HPDE6-E6E7 (cell line): ENCODE results near the gene DYRK1A.
"Not testable (repeated sequence)": the region's sequence is repeated elsewhere in the genome, so short reads cannot be mapped to it uniquely, and the experiment has no call there.

Experiments used
- DNase-seq: peaks from one replicate; pipeline ENCODE4 v3.0.0; 2011; ENCODE audit warnings: missing footprints; ENCODE audit errors: extremely low spot score

The DYRK1A gene

DNA sequence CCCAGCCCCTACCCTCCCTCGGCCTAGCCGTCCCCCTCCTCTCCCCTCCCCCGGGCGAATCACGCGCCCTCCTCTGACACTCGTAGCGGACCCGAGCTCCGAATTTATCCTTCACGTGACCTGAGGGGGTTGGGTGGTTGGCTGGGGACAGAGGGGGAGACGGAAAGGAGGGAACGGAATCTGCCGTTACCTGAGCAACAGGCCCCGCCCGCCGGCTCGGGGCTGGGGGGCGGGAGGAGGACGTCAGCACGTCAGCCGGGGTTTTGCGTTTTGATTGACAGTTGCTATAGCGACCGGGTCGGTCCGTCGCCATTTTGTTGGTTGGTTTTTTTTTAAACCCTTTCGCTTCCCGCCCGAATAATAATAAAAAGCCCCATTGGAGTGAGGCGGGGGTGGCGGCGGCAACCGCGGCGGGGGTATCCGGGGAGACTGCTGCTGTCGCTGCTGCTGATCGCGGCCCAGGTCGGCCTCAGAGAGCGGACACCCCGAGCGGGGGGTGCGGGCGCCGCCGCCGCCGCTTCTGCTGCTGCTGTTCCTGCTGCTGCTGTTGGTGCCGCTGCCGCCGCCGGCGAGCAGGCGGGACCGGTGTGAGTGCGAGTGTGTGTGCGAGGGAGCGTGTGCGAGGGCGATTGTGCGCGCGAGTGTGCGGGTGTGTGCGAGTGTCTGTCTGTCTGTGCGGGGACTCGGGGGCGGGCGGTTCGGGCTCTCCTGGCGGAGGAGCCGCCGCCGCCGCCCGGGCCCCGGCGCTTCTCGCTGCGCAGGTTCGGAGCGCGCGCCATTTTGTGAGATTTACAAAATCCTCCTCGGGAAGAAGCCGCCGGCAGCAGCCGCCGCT is at the start of gene DYRK1A:
Gene DYRK1A, plus strand, starts transcription at position 292 of the 835 bp plus-strand sequence. CDS start 53,602 bp downstream, outside the sequence.
- DNase-seq = peak; percentile 93

DNA sequence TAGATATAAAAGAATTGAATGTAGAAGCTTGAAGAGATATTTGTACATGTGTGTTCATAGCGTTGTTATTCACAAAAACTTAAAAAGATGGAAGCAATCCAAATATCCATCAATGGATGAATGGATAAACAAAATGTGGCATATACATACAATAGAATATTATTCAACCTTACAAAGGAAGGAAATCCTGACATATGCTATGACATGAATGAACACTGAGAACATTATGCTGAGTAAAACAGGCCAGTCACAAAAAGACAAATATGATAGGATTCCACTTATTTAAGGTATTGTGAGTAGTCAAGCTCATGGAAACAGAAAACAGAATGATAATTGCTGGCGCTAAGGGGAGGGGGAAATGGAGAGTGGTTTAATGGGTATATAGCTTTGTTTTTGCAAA is 47.0 kb upstream of the DYRK1A start:
- DNase-seq = no peak

DNA sequence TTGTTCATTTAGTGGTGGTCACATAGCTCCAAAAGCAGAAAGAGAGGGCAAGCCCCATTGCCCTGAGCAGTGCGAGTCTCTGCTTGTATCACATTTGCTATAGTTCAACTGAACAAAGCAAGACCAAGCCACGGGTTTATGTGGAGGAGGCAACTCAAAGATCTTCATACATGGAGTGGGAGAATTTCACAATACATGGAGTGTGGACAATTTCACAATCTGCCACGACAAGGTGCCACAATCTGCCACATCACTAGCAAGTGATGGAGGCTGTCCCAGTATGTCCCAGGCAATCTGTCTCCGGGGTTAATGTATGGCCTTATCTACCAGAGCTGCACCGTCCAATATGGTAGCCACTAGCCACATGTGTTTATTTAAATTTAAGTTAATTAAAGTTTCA is 44.5 kb upstream of the DYRK1A start:
- no peak for DNase-seq

DNA sequence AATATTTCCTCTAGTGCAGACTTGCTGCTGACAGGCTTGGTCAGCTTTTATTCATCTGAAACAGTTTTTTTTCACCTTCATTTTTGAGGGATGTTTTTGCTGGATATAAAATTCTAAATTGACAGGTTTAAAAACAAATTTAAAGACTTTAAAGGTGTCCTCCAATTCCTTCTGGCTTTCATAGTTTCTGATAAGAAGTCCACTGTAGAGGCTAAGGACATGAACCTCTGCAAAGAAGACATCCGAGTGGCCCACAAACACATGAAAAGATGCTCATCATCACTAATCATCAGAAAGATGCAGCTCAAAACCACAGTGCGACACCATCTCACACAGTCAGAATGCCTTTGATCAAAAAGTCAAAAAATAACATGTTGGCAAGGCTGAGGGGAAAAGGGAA is 42.0 kb upstream of the DYRK1A start:
- DNase-seq = no peak

DNA sequence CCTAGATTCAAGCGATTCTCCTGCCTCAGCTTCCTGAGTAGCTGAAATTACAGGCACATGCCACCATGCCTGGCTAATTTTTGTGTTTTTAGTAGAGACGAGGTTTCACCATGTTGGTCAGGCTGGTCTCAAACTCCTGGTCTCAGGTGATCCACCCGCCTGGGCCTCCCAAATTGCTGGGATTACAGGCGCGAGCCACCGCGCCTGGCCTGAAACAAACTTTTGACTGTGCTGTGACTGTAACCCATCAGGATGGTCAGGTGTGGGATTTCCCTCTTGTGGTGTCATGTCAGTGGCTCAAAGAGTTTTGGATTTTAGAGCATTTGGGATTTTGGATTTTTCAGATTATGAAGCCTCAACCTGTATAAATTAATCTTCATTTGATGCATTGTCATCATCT is 38.4 kb upstream of the DYRK1A start:
- not testable (repeated sequence) for DNase-seq

DNA sequence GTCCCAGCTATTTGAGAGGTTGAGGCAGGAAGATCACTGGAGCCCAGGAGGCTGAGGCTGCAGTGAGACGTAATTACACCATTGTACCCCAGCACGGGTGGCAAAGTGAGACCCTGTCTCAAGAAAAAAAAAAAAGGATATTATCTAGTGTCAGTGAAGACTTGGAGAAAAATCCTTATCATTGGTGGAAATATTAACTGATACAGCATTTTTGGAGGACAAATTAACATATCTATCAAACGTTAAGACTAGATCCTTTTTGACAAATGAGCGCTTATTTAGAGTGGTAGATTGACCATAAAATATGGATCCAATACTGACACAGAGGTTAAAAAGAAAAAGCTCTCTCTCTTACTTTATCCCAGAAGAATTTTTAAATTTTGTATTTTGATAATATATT is 35.2 kb upstream of the DYRK1A start:
- no peak for DNase-seq

DNA sequence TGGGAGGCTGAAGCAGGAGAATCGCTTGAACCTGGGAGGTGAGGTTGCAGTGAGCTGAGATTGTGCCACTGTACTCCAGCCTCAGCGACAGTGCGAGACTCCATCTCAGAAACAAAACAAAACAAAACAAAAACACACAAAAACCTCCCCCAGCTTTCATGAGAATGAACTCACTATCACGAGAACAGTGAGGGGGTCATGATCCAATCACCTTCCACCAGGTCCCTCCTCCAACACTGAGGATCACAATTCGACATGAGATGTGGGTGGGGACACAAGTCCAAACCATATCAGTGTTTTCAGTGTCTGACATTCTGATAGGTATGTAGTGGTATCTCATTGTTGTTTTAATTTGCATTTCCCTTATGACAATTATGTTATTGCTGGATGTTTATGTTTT is 31.5 kb upstream of the DYRK1A start:
- no peak for DNase-seq

DNA sequence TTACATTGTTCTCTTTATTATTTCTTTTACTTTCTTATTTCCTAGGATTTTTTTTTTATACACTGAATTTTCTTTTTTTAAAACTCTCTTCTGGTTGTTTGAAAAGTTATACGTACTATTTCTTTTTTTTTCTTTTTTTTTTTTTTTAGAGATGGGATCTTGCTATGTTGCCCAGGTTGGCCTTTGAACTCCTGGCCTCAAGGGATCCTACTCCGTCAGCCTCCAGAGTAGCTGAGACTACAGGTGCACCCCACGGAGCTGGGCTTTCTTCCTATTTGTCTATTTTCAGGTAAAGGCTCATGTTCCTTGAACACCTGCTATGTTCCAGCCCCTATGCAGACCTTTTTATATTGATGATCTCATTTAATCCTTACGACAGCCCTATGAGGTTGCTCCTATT is 29.4 kb upstream of the DYRK1A start:
- no peak for DNase-seq

DNA sequence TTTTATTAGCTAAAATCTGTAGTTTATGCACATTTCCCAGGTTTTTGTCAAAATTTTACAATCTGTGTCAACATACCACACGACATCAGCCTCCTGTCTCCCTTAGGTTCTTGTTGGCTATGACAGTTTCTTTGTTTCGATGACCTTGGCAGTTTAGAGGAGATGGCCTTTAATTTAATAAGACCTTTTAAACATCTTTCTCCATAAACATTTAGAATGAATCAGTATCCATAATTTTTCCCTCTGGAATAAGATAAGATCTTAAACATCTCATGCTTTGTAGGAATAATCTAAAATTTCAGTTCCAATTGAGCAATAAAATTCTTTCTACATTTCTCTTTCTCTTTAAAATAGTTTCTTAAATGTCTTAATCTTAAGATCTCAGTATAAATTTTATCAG is 28.7 kb upstream of the DYRK1A start:
- no peak for DNase-seq

DNA sequence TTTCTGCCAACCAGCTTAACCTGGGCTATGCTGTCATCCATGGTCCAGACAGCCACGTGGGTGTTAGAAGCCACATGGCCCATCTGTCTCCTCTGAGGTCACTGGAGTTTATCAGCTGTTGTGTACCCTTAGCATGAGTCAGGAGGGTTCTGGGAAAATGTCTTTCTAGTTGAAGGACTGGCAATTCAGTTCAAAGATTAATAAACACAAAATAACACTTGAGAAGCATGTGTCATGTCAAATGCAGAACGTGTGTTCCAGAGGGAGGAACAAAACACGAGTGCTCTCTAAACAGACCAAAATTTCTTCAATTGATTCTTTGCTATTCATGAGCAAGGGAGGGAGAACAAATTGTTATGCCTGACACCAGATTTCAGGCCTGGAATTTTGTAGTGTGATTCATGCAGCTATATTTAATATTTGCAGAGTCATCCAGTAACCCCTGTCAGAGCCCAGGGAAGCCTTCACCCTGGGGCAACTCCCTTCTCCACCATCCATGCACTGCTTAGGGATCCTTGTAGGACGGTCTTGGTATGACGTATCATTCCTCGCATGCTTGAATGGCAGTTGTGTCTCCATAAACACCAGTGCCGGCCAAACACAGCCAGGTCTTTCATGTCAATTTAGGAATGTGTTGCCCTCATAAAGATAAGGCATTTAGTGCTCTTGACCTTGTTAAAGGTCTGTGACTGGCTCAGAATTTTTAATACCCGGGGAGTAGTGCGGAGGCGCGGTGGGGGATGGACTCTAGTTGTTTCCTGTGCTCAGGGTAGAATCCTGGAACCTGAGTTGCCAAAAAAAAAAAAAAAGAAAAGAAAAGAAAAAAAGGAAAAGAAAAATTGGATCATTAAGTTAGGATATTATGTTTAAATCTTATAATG is 27.7 kb upstream of the DYRK1A start:
- peak; percentile 89 for DNase-seq

DNA sequence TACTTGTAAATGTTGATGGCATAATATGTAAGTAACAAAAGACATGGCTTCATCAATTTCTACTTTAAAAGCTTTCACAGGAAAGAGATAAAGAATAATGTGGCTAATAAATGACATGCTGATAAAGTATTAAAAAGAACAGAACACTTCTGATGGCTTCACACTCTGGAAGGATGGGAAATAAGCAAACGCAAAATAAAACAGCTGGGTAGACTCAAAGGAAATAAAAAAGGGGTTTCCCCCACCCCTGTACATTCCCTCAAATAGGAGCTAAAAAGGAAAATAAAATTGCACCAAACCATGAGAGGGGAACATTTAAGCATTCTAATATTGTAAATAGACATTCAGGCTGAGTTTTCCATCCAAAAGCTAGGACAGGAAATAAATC is 27.0 kb upstream of the DYRK1A start:
- no peak for DNase-seq

DNA sequence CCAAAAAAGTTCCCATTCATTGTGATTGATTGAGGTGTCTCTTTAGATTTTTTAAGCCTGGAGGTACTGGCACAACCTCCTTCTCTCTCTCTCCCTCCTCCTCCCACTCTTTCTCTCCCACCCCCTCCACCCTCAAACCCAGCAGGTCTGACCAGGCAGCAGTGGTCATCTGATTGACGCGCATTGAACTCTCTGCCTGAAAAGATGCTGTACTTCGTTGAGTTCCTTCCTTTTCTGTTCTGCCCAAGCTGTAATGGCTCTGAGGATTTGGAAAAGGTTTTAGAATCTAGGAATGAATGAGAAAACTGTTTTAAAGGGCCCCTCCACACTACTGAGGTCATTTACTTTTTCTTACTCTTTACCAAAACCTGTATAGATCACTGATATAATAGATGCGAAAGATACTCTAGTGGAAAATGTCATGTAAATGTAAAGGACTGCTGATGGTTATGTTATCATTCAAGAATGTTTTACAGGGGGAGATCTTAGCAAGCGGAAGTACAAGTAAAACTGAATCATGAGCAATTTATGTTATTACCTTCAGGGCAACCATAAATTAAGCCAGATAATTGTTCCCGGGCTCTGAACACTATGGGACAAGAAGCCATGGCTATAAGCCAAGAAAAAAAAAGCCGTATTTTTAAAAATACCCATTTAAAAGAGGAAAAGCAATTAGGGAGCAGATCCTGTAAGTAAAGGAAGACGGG is 25.2 kb upstream of the DYRK1A start:
- peak; percentile 19 for DNase-seq

DNA sequence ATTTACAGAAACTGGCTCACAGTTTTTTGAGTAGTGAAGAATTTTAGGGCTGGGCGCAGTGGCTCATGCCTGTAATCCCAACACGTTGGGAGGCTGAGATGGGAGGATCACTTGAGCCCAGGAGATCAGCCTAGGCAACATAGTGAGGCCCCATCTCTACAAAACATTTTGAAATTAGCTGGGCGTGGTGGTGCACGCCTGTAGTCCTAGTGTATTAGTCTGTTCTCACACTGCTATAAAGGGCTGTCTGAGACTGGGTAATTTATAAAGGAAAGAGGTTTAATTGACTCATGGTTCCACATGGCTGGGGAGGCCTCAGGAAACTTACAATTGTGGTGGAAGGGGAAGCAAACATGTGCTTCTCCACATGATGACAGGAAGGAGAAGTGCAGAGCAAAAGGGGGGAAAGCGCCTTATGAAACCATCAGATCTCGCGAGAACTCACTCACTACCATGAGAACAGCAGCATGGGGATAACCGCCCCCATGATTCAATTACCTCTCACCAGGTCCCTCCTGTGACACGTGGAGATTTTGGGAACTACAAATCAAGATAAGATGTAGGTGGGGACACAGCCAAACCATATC is 24.4 kb upstream of the DYRK1A start:
- DNase-seq = no peak

DNA sequence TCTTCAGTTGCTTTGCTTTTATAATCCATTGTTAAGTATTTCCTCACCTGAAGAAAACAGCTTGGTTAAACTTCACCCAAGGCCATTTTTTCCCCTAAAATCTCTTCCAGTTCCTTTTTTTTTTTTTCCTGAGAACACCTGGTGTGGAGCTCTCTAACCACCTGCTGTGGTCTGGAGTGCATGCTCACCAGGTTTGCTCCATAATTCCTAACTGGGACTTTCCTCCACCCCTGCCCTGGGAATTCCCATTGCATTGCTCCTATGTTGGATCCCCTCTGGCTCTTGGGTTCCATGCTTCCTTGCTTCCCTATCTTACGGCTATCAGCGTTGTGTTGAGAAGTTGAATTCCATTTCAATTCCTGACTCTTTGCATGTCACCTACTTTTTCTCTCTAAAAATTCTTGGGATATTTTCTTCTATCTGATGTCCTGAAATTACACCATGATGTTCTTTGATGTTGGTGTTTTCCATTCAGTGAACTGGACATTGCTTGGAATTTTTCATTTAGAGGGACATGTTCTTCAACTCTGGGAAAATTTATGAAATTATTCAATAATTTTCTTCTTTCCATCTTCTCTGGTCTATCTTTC is 19.6 kb upstream of the DYRK1A start:
- no peak for DNase-seq

DNA sequence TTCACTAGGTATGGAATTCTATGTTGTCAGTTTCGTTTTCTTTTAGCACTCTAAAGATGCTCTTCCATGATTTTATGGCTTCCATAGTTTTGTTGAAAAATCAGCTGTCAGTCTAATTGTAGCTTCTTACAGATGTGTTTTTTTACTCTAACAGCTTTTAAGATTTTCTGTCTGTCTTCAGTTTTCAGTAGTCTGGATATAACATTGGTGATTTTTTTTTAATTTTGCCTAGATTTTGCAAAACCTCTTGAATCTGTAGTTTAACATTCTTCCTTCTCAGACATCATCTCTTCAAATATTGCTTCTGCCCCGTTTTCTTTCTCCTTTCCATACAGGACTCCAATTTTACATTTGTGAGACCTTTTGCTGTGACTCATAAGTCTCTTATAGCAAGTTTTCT is 17.9 kb upstream of the DYRK1A start:
- no peak for DNase-seq

DNA sequence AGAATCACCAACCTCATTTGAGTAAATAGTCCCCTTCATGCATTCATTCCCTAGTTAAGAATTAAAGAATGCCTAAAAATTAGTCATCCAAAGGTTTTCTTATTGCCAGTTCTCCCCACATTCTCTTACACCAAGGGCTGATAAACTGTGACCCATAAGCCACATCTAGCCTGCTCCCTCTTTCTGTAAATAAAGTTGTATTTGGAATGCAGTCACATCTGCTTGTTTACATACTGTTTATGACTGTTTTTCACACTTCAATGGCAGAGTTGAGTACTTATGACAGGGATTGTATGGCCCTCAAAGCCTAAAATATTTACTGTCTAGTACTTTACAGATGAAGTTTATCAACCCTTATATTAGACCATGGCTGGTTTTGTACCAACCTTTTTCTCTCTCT is 16.1 kb upstream of the DYRK1A start:
- no peak for DNase-seq

DNA sequence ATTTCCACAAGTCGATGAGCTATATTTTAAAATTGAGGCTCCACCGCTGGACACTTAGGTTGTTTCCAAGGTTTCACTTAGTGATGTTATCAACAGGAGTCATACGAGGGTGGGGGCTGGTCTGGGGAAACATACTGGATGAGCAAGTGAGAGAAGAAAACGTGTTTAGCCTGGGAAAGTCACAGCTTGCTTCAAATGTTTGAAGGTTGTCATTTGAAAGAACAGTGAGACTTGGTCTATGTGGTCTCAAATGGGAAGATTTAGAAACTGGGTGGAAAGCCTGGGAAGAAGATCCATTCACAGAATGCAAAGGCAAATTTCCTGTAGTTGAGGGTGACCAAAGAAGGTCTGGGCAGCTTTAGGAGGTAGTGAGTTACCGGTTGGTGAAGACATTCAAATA is 9.9 kb upstream of the DYRK1A start:
- DNase-seq = no peak

DNA sequence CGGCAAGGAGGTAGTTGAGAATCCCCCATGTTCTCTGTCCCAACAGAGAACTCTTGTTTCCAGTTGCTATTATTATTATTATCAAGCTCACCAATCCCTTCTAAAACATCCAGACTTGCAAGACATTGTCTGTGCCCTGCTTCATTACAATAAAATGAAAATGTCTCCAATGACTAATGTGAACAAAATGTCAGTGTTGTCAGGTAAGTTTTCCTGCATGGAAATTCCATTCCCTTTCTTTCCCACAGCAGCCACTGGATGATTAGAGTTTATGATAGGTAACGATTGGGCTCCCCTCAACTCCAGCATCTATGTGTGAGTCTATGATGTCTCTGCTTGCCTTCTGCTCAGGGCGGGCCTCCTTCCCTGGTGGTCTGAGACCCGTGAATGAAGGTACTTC is 8.9 kb upstream of the DYRK1A start:
- no peak for DNase-seq

DNA sequence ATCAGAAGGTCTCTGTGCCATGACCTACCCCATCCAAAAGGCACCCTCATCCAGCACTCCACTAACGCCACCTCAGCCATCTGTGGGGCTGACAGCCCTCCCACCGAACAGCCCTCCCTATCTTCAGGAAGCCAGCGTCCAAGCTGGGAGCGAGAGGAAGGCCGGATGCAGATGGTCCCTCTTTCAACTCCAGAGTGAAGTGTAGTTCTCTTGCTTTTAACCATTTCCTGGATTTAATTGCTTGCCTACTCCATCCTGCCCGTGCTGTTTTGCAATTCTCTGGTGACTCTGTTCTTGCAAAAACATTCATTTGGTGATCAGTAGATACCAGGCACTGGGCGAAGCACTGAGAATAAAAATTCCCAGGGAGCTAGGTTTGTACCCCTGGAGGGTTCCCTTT is 8.2 kb upstream of the DYRK1A start:
- no peak for DNase-seq

DNA sequence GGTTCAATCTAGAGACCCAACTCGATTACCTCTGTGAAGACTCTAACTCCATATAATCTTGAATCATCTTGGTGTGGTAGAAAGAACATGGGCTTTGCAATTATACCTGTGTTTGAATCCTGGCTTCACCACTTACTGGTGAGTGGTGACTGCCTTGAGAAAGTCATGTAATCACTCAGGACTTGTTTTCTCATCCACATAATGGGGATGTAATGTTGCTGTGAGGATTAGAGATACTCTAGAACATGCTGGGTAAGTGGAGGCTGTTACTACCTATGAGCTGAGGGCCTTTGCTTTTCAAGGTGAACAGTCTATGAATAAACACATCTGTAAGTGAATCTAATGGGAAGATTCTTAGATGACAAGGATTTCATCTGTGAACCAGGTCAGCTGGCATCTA is 2.6 kb upstream of the DYRK1A start:
- DNase-seq = no peak

DNA sequence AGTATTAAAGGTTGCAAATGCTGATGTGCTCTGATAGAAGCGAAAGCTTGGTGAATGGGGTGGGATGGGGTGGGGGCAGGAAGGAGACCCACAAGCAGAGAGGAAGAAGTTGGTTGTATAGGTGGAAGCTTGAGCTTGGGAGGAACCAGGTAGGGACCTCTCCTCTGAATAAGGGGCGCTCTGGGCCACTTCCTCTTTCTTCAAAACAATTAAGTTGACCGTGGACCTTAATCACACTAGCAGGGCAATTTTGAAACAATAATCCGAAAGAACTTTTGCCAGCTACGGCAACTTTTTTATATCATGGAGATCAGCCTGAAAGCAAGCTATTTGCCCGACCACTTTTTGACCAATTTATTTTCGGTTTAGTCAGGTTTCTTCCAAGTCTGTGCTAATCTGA is 1.9 kb upstream of the DYRK1A start:
- DNase-seq = no peak
